NCI-H446 treated with DMSO at 0.1 percent for 48 hours (cell line): Measurements from ENCODE around the gene OTOR.

Experiments
- DNase-seq: peaks from one replicate; lab custom pipeline; 2025; lab: John Stamatoyannopoulos, UW

Gene OTOR, protein sequence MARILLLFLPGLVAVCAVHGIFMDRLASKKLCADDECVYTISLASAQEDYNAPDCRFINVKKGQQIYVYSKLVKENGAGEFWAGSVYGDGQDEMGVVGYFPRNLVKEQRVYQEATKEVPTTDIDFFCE

DNA sequence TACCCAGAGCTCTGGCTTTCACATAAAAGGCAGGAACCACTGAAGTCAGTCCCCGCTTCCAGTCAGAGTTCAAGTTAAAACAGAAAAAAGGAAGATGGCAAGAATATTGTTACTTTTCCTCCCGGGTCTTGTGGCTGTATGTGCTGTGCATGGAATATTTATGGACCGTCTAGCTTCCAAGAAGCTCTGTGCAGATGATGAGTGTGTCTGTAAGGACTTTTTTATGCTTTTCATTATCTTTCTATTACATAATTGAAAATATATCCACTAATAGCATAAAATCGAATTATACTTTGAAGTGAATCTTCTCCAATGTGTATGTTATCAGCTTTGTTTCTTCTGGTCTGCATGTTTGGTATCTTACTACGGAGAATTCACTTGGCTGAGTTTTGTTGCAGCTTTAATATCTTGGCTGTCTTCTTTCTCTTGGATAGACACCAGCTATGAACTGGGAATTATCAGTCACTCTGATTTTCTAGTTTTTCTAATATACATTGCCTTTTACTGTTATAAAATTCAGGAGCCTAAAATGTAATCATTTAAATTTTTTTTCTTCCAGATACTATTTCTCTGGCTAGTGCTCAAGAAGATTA is at the start of gene OTOR:
TSS of gene OTOR (plus strand) at position 51 of the 593 bp plus-strand sequence. CDS start at position 95, 44 bp downstream.
- no peak for DNase-seq

DNA sequence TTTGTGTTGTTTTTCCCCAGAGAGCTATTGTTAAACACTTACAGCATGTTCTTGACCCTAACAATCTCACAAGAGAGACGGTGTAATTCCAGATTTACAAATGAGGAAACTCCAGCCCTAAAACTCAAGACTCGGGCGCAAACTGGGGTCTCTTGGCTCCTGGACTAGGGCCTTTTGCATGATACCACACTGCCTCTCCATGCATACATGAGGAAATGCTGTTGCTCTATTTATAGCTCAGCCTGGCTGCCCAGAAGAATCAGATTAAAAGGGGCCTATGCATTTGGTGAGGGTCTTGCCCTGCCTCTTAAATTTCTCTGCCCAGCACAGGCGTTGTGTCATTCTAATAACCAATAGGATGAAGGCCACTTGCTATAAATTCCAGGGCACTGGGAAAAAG is 48.9 kb upstream of the OTOR start:
- DNase-seq: no peak

DNA sequence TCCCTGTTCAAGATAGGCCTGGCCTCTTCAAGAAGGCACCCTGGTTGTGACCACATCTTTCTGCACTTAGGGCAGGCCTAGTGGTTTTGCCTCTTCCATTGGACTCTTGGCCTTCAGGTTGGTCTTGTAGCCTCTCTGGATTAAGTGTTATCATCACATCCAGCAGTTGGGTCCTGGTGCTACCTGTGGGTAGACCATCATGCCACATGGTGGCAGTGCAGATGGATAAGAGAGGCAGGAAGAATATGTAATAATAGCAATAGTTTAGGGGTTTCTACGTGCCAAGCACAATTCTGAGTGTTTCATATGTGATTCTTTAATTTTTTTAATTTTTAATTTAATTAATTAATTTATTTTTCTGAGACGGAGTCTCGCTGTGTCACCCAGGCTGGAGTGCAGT is 46.9 kb upstream of the OTOR start:
- DNase-seq: no peak

DNA sequence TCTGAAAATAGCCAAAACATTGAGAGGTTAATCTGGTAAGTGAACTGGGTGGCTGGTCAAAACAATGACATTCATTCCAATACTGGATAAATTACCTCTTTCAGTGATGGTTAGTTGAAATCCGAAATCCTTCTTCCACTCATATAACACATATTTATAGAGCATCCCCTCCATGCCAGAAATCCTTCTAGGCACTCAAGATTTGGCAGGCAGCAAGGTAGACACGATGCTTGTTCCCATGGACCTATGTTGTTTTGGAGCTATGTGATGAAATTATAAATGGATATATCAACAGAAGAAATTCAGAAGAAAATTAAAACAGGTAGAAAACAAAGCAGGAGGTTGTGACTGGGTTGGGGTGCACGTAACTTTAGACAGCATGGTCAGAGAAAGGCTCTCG is 44.6 kb upstream of the OTOR start:
- no peak for DNase-seq

DNA sequence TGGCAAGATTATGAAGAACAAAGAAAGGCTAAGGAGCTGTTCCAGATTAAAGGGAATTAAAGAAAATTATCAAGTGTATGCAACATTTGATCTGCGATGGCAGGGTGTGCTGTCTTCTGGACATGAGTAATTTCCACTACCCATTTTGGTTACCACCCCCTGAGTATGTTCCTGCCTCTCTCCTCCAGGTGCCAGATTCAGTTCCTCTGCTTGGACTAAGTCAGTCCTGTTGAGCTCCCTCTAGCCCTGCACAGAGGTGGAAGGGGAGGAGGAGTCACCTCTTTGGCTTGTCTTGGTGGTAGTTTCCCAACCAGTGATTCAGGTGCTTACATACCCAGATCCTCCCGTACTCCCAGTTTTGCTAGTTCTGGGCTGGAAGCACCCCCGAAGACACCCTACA is 40.5 kb upstream of the OTOR start:
- DNase-seq: no peak

DNA sequence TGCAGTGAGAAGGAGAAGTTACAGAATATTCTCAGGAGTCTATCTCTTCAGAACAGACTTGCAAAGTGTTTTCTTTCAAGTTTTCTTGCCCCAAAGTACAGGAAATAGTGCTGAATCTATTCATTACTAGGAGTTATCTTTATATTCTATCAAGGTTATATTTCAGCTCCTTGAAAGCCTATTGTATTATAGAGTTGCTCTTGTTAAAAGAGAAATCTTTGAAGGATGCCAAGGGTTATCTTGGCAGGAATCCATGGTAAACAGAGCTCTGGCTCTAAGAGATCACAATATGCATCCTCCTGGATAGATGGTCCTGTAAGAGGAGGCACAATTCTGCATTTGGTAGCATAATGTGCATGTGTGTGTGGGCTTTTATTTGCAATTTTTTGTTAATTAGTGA is 39.6 kb upstream of the OTOR start:
- DNase-seq: peak; percentile 72

DNA sequence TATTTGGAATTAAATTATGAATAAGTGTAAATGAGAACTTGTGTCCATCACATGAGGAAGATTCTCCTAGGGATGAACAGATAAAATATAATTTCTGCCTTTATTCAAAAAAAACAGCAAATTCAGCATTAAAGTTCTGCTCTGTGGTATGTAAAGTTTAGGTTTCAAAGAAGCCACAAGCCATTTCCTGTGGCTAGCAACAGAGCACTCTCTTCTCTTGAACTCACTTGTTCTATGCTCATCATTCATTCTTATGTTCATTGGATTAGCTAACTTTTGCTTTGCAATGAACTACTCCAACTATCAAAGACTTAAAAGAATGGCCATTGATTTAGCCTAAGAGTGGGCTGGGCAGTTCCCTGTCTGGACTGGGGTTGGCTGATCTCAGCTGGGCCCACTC is 39.1 kb upstream of the OTOR start:
- DNase-seq: no peak

DNA sequence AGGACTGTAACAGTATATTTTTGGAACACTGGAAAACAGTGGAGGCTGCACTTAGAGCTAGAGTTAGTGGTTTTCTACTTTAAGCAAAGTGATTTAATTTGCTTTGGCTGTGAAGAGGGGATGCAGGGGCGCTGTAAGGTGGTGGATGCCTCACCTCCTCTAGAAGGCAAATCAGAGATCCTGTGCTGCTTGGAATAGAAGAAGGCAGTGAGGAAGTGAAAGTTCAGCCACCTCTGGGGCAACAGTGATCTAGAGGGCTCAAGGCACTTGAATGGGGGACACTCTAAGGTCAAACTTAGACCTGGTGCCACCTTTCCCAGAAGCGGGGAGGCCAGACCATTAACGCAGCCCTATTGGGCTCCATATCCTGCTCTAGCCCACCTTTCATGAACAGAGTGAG is 37.4 kb upstream of the OTOR start:
- DNase-seq: no peak

DNA sequence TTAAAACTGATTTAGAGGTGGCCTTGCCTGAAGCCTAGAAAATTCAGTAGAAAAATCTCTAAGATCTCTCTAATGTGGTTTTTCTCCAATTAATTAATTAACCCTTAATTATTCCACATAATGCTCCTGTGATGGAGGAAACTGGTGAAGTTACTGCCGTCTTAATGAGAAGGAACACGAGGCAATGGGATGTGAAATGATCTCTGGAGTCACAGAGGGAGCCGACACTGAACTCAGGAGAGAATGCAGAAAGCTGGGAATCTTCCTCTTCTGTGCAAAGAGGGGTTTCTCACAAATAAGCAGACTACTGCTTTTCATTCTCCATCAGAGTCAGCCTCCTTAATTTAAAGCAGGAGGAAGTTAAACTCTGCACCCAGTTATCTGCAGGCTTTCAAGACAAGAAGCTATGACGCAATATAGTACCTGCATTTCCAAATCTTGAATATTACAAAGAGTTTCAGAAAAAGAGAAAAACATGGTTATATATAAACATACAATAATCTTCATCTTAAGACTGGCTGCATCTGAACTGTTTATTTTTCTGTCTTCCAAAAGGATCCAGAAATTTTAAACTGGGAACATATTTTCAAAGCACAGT is 36.4 kb upstream of the OTOR start:
- no peak for DNase-seq

DNA sequence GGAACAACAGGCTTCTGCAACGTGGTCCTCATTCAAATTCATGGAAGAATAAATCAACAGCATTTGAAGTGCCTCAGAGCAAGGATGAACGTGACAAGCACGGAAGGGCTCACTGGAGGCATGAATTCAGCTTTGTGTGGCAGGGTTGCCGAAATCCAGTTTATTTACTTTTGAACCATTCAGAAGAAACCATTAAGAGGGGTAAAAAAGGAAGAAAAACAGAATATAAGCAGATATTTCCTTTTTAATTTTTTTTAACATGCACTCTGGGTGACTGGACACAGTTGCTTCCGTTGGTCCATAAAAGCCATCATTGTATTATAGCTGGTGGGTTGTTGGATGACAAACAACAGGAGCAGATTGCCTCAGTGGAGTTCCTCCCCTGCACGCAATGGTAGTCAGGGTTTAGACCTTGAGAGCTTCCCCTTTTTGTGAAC is 35.6 kb upstream of the OTOR start:
- DNase-seq: no peak

DNA sequence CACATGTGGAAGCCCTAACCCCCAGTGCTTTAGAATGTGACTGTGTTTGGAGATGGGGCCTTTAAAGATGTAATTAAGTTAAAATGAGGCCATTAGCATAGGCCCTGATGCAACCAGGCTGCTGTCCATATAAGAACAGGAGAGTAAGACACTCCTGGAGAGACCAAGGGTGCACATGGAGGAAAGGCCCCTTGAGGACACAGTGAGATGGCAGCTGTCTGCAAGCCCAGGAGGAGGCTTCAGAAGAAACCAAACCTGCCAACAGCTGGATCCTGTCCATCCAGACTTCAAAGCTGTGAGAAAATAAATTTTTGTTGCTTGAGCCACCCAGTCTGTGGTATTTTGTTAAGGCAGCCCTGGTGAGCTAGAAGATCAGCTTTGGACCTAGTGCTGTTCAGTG is 35.1 kb upstream of the OTOR start:
- no peak for DNase-seq

DNA sequence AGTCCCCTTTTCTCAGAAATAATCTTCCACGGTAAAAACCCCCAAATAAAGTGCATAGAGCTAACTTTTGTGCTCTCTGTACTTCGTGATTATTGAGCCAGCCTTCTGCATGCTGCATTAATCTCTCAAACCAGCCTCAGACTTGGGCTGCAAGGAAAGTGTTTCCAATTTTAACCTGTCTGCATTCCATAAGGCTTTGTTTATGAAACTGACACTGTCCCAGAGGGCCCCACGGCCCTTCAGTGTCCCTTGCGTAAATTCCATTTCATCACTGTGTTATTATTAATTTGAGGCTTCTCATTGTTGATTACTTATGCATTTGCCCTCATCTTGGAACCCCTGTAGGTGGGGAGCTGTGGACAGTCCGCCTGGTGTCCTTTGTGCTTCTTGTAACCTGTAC is 33.9 kb upstream of the OTOR start:
- DNase-seq: no peak

DNA sequence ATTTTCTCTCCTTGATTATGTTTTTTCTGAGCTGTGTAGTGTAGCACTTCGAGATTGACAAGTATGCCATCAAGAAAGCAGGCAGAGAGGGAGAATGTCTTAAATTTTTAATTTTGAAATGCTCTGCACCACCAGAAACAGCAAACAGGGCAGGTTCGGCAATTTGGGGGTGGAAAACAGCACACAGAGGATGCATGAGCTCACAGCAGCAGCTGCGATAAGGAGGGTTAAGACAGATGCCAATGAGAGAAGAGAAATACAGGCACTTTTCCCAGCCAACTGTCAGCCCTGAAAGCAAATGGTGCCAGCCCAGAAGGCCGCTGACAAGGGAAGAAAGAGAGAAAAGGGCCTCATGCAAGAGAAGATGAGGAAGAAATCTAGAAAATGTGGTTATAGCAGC is 33.4 kb upstream of the OTOR start:
- peak; percentile 44 for DNase-seq

DNA sequence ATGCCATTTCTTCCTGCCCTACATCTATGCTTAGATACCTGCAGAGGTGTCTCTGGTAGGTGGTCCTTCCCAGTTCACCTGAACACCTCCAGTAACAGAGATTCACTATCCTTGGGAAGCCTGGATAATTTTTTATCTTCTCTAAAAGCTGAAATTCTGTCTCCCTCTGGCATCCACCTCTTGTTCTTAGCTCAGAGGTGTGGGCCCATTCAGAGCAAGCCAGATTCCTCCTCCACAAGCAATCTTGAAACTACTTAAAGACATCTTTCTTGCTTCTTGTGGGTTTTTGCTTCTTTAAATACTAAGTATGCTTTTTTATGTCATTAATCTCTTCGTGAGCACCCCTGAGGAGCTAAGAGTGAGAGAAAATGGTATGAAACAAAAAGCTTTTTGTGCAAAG is 28.7 kb upstream of the OTOR start:
- DNase-seq: no peak

DNA sequence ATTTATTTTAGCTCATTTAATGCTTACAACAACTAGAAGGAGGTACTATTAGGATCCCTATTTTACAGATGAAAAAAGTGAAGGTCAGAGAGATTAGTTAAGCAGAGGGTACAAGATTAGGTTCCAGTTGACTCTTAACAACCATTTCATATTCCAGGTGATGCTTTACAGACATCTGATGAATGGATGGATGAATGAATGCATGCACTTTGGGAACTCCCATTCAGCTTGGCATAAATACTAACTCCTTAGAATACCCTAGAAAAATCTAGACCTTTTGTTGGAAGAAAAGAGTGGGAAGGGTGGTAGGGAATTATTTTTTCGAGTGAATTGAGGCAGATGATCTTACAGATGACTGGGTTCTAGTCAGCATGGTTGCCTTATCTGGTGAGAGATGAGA is 19.1 kb upstream of the OTOR start:
- no peak for DNase-seq

DNA sequence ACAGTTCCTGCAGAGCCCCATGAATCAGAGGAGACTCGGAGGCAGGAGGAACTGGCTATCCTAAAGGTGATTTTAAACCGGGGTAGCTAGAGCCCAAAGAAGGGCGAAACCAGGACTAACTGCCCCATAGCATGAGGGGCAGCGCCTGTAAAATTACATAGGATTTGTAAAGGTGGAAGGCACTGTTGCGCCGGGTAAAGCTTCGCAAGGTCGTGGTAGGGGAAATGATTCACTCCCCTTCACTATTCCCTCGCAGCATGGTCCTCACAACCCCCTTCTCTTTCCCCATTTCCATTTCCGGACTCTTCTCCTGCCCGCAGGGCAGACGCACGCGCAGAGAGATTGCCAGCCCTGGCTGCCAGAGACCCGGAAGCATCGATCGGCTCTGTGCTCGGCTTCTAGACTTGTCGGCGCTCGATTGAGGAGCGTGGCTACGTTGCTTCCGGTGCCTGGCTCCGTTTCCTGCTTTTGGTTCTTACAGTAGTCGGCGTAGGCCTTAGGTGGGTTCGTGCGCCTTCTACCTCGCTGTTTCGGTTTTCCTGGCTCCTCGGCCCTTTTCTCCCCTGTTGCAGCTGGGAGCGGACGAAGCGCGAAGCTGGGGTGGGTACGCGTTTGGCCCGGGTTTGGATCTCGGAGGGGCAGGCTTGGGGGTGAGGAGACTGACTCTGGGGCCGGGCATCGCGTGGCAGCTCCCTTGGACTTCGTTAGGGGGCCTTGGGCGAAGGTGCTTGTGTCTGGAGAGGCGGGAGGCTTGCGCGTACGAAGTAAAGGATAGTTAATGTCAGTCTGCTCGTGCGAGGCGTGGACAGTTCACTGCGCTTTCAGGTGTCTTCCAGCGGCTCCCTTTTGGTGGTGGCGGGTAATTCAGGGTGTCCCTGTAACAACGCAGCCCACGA is 18.3 kb upstream of the OTOR start, which contains the start of gene SNRPB2:
TSS of gene SNRPB2 (plus strand) at position 462 of the 896 bp plus-strand sequence. CDS start 1,677 bp downstream, outside the sequence.
- peak; percentile 91 for DNase-seq

DNA sequence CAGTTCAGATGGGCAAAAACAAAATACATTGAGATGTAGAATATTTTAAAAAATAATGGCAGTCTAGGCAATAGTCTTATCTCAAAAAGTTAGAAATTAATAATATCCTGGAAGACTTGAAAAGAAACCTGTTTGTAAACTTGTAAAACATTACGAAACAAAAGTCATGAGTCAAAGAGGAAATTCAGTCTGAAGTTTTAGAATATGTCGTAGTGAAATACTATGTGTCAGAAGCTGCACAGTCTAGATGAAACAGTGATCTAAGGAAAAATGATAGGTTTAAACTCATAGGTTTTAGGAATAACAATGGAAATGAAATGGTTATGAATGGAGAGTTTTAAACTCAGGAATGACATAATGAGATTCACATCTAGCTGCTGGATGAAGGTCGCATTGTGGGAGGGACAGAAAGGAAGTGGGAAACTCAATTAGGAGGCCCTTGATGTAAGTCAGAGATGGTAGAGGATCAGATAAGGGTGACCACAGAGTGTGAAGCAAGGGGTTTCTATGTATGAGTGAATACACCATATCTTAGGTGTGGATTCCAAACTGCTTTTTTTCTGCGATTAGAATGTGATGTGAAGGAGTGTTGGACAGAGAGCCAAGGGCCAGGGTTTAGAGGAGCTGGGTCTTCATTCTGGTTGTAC is 15.5 kb upstream of the OTOR start:
- DNase-seq: no peak

DNA sequence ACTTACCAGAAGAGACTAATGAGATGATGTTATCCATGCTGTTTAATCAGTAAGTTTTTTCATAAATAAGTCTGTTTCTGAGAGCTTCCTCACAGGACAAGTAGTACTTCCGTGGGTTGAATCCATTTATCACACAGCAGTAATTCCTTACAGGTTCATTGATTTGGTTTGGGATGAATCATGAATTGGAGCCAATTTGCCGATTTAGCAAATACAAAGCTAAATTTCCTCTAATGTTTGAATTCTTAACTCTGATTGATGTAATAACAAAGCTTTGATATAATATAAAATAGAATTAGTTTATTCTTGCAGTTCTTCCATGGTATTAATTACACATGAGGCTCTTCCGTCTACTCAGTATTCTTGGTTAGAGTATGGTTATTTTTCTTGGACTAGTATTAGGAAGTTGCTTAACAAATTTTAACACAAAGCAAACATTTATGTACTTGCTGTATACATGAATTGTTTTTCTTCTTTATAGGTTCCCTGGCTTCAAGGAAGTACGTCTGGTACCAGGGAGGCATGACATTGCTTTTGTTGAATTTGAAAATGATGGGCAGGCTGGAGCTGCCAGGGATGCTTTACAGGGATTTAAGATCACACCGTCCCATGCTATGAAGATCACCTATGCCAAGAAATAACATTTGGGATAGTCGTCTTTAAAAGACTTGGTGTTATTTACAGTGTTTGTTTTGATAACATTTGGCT is 7.6 kb upstream of the OTOR start:
- no peak for DNase-seq

DNA sequence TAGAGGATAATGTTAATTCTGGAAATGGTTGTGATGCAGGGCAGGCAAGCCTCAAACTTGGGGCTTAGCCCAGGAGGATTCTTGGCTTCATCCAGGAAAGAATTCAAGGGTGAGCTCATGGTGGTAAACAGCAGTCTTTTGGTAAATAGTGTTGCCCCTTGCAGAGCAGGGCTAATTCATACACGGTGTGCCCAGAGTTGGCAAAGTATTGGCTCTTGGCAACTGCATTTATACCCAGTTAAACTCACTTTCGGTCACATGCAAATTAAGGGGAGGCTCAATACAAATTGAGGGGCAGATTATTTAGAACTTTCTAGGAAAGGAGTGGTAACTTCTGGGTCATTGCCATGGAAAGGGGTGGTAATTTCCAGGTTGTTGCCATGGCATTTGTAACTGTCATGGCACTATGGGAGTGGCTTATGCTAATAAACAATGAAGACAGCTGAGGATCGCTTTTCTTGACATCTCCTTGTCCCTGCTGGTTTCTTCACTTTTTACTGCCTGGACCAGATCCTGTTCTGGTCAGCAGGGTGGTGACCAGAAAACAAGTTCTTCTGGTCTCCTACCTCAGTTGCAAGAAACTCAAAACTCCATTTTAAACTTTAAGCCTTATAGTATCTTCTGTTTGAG is 3.9 kb upstream of the OTOR start:
- peak; percentile 64 for DNase-seq

DNA sequence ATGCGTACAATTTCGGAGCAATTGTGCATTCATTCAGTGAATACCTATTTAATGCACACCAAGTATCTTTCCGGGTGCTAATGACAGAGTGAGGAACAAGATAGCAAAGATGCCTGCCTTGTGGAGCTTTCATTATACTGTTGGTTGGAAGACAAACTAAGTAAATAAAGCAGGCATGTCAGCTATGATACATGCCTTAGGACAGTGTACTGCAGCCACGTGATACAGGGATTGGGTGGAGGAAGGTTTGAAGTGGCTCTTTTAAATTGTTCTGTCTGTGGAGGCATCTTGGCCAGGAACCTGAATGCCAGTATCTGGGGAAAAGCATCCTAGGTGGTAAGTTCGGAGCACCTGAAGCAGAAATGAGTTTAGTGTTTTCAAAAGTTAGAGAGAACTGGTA is 3.0 kb upstream of the OTOR start:
- no peak for DNase-seq

DNA sequence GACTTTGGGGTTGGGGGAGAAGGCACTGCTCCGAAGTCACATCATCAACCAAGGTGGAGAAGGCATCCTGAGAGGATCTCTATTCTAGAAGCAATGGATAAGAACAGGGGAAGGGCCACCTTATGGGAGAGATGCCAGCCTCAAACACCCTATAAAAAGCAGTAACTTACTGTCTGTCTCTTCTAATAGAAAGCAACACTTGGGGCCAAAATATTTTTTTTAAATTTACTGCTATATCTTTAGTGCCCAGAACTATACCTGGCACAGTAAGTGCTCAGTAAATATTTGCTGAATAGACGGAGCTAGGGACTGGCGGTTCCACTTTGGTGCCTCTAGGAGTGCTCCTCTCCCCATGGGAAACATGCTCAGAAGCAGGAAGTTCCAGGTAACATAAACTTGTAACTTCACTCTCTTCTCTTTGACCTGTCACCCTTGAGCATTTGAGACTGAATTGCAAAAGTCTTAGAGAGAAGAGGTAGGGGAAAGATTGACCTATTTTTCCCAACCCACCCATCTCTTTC is 807 bp upstream of the OTOR start:
- DNase-seq: peak; percentile 8
